H9 (cell line): ENCODE results near the gene ANO10. TPM values are rescaled to one million over a fixed set of nuclear protein-coding genes. Genes with fewer than 3 reads are reported as not detected.

ENCODE experiments used
- DNase-seq: peaks from one replicate; pipeline ENCODE4 v3.0.0-alpha.2; 2017
- H2AFZ ChIP-seq: one replicate; pipeline ENCODE4 v1.6.1; 2013; ENCODE audit warnings: mild to moderate bottlenecking, low read length, control low read depth, moderate library complexity
- H2AK5ac ChIP-seq: 2 replicates; pipeline ENCODE4 v1.6.1; 2013; ENCODE audit warnings: low read length, control low read depth, mixed read lengths; ENCODE audit not compliant: insufficient read length
- H2BK120ac ChIP-seq: one replicate; pipeline ENCODE4 v1.6.1; 2013; ENCODE audit warnings: low read depth, mild to moderate bottlenecking, low read length, control low read depth, inconsistent platforms; ENCODE audit not compliant: poor library complexity, severe bottlenecking
- H2BK12ac ChIP-seq: 2 replicates; pipeline ENCODE4 v1.6.1; 2013; ENCODE audit warnings: low read length, control low read depth, mixed read lengths, low read depth; ENCODE audit not compliant: insufficient read length
- H2BK15ac ChIP-seq: 2 replicates; pipeline ENCODE4 v1.6.1; 2013; ENCODE audit warnings: low read depth, low read length, control low read depth
- H2BK20ac ChIP-seq: one replicate; pipeline ENCODE4 v1.6.1; 2013; ENCODE audit warnings: low read depth, mild to moderate bottlenecking, low read length, control low read depth, inconsistent platforms; ENCODE audit not compliant: poor library complexity, severe bottlenecking
- H2BK5ac ChIP-seq: 2 replicates; pipeline ENCODE4 v1.6.1; 2013; ENCODE audit warnings: low read length, control low read depth, mixed read lengths; ENCODE audit not compliant: insufficient read length
- H3K14ac ChIP-seq: 2 replicates; pipeline ENCODE4 v1.6.1; 2013; ENCODE audit warnings: low read length, control low read depth; ENCODE audit not compliant: insufficient read depth
- H3K18ac ChIP-seq: 2 replicates; pipeline ENCODE4 v1.6.1; 2013; ENCODE audit warnings: low read depth, mild to moderate bottlenecking, mixed read lengths, low read length, control low read depth; ENCODE audit not compliant: insufficient read length
- H3K23ac ChIP-seq: 2 replicates; pipeline ENCODE4 v1.6.1; 2013; ENCODE audit warnings: low read length, control low read depth, mixed read lengths, low read depth; ENCODE audit not compliant: insufficient read length
- H3K23me2 ChIP-seq: 2 replicates; pipeline ENCODE4 v1.6.1; 2013; ENCODE audit warnings: low read depth, mild to moderate bottlenecking, mixed read lengths, low read length, control low read depth; ENCODE audit not compliant: insufficient read length, poor library complexity, severe bottlenecking
- H3K27ac ChIP-seq: 2 replicates; pipeline ENCODE4 v1.5.1; 2013; ENCODE audit warnings: low read length, control low read depth, mixed read lengths, low read depth; ENCODE audit not compliant: insufficient read length
- H3K27me3 ChIP-seq: 2 replicates; pipeline ENCODE4 v1.6.1; 2013; ENCODE audit warnings: low read length, control low read depth, inconsistent platforms; ENCODE audit not compliant: insufficient read depth
- H3K4ac ChIP-seq: 2 replicates; pipeline ENCODE4 v1.6.1; 2013; ENCODE audit warnings: low read depth, mild to moderate bottlenecking, control low read depth, inconsistent platforms, low read length, moderate library complexity
- H3K4me1 ChIP-seq: 2 replicates; pipeline ENCODE4 v1.6.1; 2013; ENCODE audit warnings: low read length, control low read depth, inconsistent platforms; ENCODE audit not compliant: insufficient read depth
- H3K4me2 ChIP-seq: 2 replicates; pipeline ENCODE4 v1.6.1; 2013; ENCODE audit warnings: low read length, control low read depth, mixed read lengths; ENCODE audit not compliant: insufficient read length, insufficient read depth
- H3K56ac ChIP-seq: 2 replicates; pipeline ENCODE4 v1.6.1; 2013; ENCODE audit warnings: low read depth, mild to moderate bottlenecking, mixed read lengths, low read length, control low read depth; ENCODE audit not compliant: insufficient read length
- H3K79me1 ChIP-seq: 2 replicates; pipeline ENCODE4 v1.6.1; 2013; ENCODE audit warnings: low read depth, mild to moderate bottlenecking, moderate library complexity, low read length, control low read depth, inconsistent platforms; ENCODE audit not compliant: insufficient read depth, poor library complexity, severe bottlenecking
- H3K79me2 ChIP-seq: 2 replicates; pipeline ENCODE4 v1.6.1; 2013; ENCODE audit warnings: low read length, control low read depth, inconsistent platforms; ENCODE audit not compliant: insufficient read depth
- H3K9ac ChIP-seq: 2 replicates; pipeline ENCODE4 v1.6.1; 2013; ENCODE audit warnings: low read length, control low read depth, mixed read lengths; ENCODE audit not compliant: insufficient read length; ENCODE audit errors: extremely low read depth
- H3K9me3 ChIP-seq: one replicate; pipeline ENCODE4 v1.6.1; 2013; ENCODE audit warnings: low read depth, low read length, inconsistent platforms; ENCODE audit not compliant: control insufficient read depth
- H3T11ph ChIP-seq: one replicate; pipeline ENCODE4 v1.6.1; 2013; ENCODE audit warnings: mild to moderate bottlenecking, low read length, control low read depth, inconsistent platforms
- H4K20me1 ChIP-seq: one replicate; pipeline ENCODE4 v1.6.1; 2013; ENCODE audit not compliant: control insufficient read depth, insufficient read length, insufficient read depth
- H4K5ac ChIP-seq: 2 replicates; pipeline ENCODE4 v1.6.1; 2013; ENCODE audit warnings: low read depth, mild to moderate bottlenecking, mixed read lengths, low read length, control low read depth; ENCODE audit not compliant: insufficient read length
- H4K8ac ChIP-seq: replicated peaks from 2 replicates; pipeline ENCODE4 v1.6.1; 2013; ENCODE audit warnings: low read length, control low read depth, mixed read lengths, low read depth; ENCODE audit not compliant: insufficient read length
- H4K91ac ChIP-seq: 2 replicates; pipeline ENCODE4 v1.6.1; 2013; ENCODE audit warnings: low read depth, mild to moderate bottlenecking, moderate library complexity, mixed read lengths, low read length, control low read depth; ENCODE audit not compliant: insufficient read length
- H3K27ac Mint-ChIP-seq, 3 experiments: 2 replicates in 2 of 3; 3 replicates in 1 of 3; pipeline ENCODE4 v1.8.0; 2020 to 2021; ENCODE audit warnings: mixed read lengths in 3 of 3, mild to moderate bottlenecking in 1 of 3, moderate library complexity in 1 of 3
- H3K27me3 Mint-ChIP-seq: 2 replicates; pipeline ENCODE4 v1.8.0; 2021; ENCODE audit warnings: low read depth, mild to moderate bottlenecking, moderate library complexity, mixed read lengths
- H3K36me3 Mint-ChIP-seq, 3 experiments: 2 replicates in 2 of 3; 3 replicates in 1 of 3; pipeline ENCODE4 v1.8.0; 2020 to 2021; ENCODE audit warnings: low read depth in 3 of 3, mixed read lengths in 3 of 3; ENCODE audit not compliant: insufficient read depth in 1 of 3
- H3K4me1 Mint-ChIP-seq, 2 experiments: 2 replicates each; pipeline ENCODE4 v1.8.0; 2020; ENCODE audit warnings: mixed read lengths in 2 of 2
- H3K4me3 Mint-ChIP-seq, 2 experiments: 2 replicates in 1 of 2; 3 replicates in 1 of 2; pipeline ENCODE4 v1.8.0; 2020 to 2021; ENCODE audit warnings: mild to moderate bottlenecking in 2 of 2, mixed read lengths in 2 of 2, moderate library complexity in 1 of 2
- H3K9me3 Mint-ChIP-seq, 2 experiments: 2 replicates in 1 of 2; 3 replicates in 1 of 2; pipeline ENCODE4 v1.8.0; 2020; ENCODE audit warnings: mild to moderate bottlenecking in 2 of 2, mixed read lengths in 2 of 2, moderate library complexity in 1 of 2
- CTCF ChIP-seq: fragments of 200-600 bp; sonication (generic); conservative IDR thresholded peaks from 3 replicates; pipeline ENCODE4 v1.8.0; 2021; ENCODE audit warnings: antibody characterized with exemption, mild to moderate bottlenecking
- WGBS: extraction: QIAGEN DNeasy Blood & Tissue Kit; methylation state at CpG from one replicate; pipeline ENCODE4 v1.1.7; 2013; ENCODE audit warnings: missing lambda C conversion rate, low lambda C conversion rate, mixed read lengths; ENCODE audit not compliant: insufficient read length; ENCODE audit errors: extremely low coverage; 5-methylcytosine and 5-hydroxymethylcytosine counted together
- total RNA-seq: library from RNA; stranded (reverse); gene quantifications from 2 replicates; pipeline ENCODE4 v1.2.1, GENCODE V29; 2021

Gene ANO10
- total RNA-seq, 1 experiment from 2014 or later, result 38.7 TPM

- WGBS, result no CpG with 5 or more reads among the region's 3 CpGs
- H3K4me2 ChIP-seq, result no peak overlapping the region
- H3K27me3 ChIP-seq, result no peaks in the 10 kb centered on the region; the same call in 1 of the 2 replicates
- H2BK5ac ChIP-seq, result no peak overlapping the region
- no peak overlapping the region for H3K18ac ChIP-seq
- no peaks in the 10 kb centered on the region for H3K79me2 ChIP-seq
- no peak overlapping the region for H4K91ac ChIP-seq
- H3K27ac ChIP-seq, result no peak overlapping the region
- H3K9me3 ChIP-seq, result no peaks in the 10 kb centered on the region
- H3K56ac ChIP-seq, result no peak overlapping the region
- Mint-ChIP-seq H3K4me1 (peaks cover 3 to 4% of the 10 kb centered on the region in 2 experiments; a peak in 1 of 4 replicates), H3K36me3 (peaks cover 14 to 31% (median 25%) of the 10 kb centered on the region in 3 experiments), H3K9me3 (peaks cover 0 to 7% of the 10 kb centered on the region in 2 experiments; a peak in 2 of 5 replicates), H3K27me3 (peaks cover 15% of the 10 kb centered on the region), H3K27ac (no peak overlapping the region), H3K4me3 (no peak overlapping the region)
- H2AFZ ChIP-seq, result no peak overlapping the region
- no peak overlapping the region for H3T11ph ChIP-seq
- H4K8ac ChIP-seq, result no peak overlapping the region
- TF ChIP-seq CTCF, result no peak
- H3K23ac ChIP-seq, result no peak overlapping the region
- H3K4me1 ChIP-seq, result no peaks in the 10 kb centered on the region
- H2BK20ac ChIP-seq, result no peak overlapping the region
- H4K5ac ChIP-seq, result no peak overlapping the region
- no peak overlapping the region for H2BK120ac ChIP-seq
- H2AK5ac ChIP-seq, result no peak overlapping the region
- H3K4ac ChIP-seq, result no peak overlapping the region
- no peak overlapping the region for H3K9ac ChIP-seq
- no peaks in the 10 kb centered on the region for H3K79me1 ChIP-seq
- no peak overlapping the region for H2BK12ac ChIP-seq
- H2BK15ac ChIP-seq, result no peak overlapping the region
- DNase-seq, result no peak
- no peak overlapping the region for H3K14ac ChIP-seq
- no peaks in the 10 kb centered on the region for H4K20me1 ChIP-seq
- no peaks in the 10 kb centered on the region for H3K23me2 ChIP-seq
Measured at GRCh38 chr3:43349716-43350115, 272.1 kb downstream of the ANO10 start.
